Fibroblast of skin of back (primary cell): ENCODE data around the gene TMEM89. TPM values are rescaled to one million over a fixed set of nuclear protein-coding genes. Genes with fewer than 3 reads are reported as not detected.

ENCODE experiments used
- DNase-seq: peaks from one replicate; pipeline ENCODE4 v3.0.0-alpha.2; 2013
- polyA plus RNA-seq, 2 experiments: library from polyadenylated mRNA; unstranded; fragments of 120-200 nt; gene quantifications; one replicate each; pipeline ENCODE4 v1.2.1, GENCODE V29; 2013; ENCODE audit not compliant: insufficient read length in 2 of 2

The TMEM89 gene, protein sequence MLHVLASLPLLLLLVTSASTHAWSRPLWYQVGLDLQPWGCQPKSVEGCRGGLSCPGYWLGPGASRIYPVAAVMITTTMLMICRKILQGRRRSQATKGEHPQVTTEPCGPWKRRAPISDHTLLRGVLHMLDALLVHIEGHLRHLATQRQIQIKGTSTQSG
- not detected for polyA plus RNA-seq (2013, experiment 1 of 2; ENCODE audit: insufficient read length)
- not detected for polyA plus RNA-seq (2013, experiment 2 of 2; ENCODE audit: insufficient read length)

GRCh38 chr3:48621461-48621869 is at the start of gene TMEM89:
TSS of gene TMEM89 (minus strand) at chr3:48621769. CDS start at chr3:48621756, 13 bp downstream.
- DNase-seq, result no peak

DNA sequence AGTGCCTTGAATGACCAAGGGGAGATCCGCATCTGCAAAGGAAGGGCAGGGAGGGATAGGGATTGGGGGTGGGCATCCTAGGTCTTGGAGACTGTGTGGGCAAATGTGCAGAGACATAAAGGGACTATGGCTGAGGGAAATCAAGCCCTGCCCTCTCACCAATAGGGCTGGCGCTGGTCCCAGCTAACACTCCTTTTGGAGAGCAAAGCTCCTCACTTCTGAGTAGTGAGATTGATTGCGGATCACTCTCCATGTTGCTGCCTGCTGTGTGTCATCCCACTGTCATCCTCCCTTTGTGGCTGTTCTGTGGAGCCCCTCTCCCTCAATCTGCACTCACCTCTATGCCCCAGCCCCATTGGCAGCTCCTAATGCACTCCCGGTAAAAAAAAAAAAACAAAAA is 43.4 kb upstream of the TMEM89 start:
- no peak for DNase-seq

DNA sequence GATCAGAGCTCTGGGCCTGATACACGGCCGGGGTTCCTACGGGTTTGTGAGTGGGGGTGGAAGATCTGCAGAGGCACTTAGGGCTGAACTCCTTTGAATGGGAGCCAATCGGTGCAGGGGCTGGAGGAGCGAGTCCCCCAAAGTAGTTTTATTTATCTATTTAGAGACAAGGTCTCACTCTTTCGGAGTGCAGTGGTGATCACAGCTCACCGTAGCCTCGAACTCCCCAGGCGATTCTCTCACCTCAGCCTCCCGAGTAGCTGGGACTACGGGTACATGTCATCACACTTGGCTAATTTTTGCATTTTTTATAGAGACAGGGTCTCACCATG is 42.7 kb upstream of the TMEM89 start:
- DNase-seq, result no peak

DNA sequence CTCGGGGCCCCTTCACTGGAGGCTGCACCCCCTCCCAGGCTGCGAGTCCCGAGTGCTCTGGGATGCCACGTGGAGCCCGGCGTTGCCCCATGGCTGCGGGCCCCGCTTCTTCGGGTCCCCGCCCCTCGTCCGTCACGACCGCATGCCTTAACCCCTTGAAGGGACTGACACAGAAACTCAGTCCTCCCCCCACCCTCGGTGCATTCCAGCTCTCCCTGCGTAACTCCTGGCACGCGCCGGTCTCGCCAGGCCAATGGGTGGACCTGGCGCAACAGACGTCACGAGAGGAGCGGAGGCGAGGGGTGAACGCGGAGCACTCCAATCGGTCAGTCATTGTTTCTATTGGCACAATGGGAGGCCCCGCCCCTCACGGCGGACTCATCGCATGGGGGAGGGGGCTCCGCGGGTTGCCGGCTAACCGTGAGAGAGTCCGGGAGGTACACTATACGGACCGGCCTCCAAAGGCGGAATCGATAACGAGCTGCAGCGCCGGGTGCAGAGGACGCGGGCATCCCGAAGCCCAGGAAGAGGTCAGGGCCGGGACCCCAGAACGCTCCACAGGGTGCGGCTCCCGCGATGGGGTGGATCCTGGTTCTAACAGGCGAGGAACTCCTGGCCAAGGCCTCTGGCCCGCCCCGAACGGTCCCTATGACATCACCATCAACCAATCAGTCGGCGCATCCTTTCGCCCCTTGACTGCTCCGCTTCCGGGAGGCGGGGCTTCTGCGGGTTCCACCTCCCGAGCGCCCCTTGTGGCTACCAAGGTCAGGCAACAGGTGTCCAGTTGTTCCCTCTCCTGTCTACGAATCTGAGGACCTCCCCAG is 42.1 kb upstream of the TMEM89 start:
- DNase-seq, result peak; percentile 96

- DNase-seq, result peak; percentile 81
Measured at GRCh38 chr3:48662753-48663488, 41.4 kb upstream of the TMEM89 start, which contains the start of gene CELSR3. TSS of gene CELSR3 (minus strand) at chr3:48662886. CDS start at chr3:48662634, 252 bp downstream.

GRCh38 chr3:48662145-48662752 is 40.7 kb upstream of the TMEM89 start:
- no peak for DNase-seq

DNA sequence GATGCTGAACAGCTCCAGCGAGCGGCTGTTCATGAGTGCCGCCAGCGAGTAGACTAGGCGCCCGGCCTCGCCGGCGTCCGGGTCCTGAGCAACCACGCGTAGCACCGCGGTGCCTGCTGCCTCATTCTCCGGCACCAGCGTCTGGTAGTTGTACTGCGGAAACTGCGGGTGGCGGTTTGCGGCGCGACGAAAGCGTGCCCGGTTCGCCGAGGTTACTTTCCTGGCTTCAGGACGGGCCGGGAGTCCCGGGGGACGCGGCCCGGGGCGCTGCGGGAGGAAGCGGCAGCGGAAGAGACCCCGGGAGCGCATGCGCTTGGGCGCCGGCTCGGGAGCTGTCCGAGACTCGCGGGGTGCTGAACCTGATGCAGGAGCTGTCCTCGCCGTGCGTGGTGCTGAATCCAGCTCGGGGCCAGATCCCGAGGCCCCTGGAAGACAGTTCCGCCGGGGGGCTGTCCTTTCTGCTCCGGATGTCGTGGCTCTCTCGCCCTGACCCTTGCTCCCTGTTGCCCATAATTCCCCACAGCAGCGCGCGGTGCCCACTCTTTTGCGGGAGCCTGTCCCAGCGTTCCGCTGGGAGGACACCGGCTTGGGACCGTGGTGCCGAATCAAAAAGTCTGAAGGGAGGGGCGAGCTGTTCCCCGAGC is 40.1 kb upstream of the TMEM89 start:
- peak; percentile 43 for DNase-seq

DNA sequence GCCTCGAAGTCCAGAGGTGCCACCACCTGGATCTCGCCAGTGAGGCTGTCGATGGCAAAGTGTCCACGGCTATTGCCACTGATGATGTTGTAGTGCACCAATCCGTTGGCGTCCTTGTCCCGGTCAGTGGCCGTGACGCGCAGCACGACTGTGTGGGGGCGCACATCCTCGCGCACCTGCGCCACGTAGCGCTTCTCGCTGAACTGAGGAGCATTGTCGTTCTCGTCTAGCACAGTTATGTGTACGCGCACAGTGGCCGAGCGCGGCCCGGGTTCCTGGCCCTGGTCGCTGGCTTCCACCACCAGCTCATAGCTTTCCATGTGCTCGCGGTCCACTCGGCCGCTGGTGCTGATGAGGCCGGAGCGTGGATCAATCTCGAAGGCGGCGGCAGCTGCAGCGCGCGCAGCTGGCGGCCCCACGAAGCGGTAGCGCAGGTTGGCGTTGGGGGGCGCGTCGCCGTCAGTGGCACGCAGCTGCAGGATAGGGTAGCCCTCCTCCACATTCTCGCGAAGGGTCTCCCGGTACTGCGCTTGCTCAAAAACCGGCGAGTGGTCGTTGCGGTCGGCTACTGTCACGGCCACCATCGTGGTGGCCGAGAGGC is 39.3 kb upstream of the TMEM89 start:
- DNase-seq, result no peak

GRCh38 chr3:48656841-48657281 is 35.3 kb upstream of the TMEM89 start:
- no peak for DNase-seq

GRCh38 chr3:48656061-48656840 is 34.7 kb upstream of the TMEM89 start:
- DNase-seq, result peak; percentile 67

DNA sequence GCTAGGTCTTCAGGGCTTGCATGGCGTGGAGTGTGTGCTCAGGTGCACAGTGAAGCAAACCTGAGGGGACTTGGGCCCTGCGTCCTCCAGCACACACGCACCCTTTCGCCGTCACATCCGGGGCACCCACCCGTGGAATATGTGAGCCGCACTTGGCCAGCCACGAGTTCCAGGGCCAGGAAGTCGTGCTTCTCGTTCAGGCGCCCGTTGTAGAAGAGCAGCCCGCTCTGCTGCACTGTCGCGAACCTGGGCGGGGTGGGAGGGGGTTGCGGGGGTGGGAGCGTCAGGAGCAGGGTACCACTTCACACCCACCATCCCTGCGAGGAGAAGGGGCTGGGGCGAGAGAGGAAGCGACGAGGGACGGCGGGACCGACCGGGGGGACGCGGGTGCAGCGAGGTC is 34.0 kb upstream of the TMEM89 start:
- no peak for DNase-seq

- no peak for DNase-seq
Measured at GRCh38 chr3:48655063-48655462, 33.5 kb upstream of the TMEM89 start.

- DNase-seq, result no peak
Measured at GRCh38 chr3:48652923-48653715, 31.6 kb upstream of the TMEM89 start.

DNA sequence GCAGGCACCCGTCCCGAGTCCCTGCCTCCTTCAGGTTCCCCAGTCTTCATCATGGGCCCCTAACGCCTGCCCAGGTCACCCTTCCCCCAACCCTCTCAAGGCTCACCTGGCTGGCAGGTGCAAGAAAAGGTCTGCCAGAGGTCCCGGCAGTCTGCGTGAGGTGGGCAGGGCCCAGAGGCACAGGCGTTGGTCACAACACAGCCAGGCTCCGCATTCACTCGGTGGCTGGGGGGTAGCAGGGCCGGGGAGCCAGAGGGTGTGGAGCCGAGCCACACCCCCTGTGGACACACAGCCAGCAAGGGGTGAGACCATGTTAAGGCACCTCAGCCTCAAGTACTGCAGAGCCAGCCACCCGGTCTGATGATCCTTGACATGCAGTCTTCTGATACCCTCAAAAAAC is 30.2 kb upstream of the TMEM89 start:
- DNase-seq, result no peak

- DNase-seq, result no peak
Measured at GRCh38 chr3:48650723-48651122, 29.2 kb upstream of the TMEM89 start.

DNA sequence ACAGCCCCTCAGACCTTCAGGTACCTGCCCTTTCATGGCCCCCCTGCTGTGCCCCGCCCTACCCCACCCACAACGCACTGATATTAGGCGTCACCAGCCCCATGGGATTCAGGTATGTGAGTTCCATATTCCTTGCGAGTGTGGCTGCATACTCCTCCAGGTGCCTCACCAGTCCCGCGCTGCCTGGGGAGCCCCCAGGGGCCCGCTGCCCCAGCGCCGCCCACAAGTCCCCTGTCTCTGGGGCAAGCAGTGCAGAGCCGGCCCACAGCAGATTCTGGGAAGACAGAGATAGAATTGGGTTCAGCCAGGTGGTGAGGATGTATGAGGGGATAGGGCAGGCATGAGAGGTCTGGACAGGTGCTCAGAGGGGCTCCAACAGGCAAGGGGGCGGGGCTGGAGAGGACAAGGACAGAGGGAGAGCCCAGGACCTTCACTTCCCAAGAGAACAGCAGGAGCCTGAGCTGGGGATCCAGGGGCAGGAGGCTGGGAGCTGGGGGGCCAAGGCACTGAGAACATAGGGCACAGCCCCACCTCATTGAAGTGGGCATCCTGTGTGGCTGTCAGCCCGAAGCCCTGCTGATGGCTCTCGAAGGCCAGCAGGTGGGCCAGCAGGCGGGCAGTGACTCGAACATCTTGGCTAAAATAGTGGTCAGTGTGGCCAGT is 26.8 kb upstream of the TMEM89 start:
- no peak for DNase-seq

DNA sequence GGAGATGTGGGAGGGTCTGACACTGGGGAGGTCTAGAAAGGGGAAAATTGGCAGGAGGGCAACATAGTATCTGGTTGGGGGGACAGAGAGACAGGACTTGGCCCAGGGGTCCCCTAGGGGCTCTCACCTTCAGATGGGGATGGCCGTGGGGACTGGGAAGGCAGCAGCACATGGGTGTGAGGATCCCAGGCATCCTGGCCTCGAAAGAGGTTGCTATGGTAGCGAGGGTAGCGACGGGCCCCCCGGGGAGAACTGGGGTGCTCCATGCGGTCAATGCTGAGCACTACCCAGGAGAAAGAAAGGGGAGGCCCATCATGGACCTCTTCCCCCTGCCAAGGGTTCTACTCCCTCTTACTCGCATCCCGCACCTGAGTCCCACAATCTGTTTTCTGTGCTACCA is 26.1 kb upstream of the TMEM89 start:
- no peak for DNase-seq

DNA sequence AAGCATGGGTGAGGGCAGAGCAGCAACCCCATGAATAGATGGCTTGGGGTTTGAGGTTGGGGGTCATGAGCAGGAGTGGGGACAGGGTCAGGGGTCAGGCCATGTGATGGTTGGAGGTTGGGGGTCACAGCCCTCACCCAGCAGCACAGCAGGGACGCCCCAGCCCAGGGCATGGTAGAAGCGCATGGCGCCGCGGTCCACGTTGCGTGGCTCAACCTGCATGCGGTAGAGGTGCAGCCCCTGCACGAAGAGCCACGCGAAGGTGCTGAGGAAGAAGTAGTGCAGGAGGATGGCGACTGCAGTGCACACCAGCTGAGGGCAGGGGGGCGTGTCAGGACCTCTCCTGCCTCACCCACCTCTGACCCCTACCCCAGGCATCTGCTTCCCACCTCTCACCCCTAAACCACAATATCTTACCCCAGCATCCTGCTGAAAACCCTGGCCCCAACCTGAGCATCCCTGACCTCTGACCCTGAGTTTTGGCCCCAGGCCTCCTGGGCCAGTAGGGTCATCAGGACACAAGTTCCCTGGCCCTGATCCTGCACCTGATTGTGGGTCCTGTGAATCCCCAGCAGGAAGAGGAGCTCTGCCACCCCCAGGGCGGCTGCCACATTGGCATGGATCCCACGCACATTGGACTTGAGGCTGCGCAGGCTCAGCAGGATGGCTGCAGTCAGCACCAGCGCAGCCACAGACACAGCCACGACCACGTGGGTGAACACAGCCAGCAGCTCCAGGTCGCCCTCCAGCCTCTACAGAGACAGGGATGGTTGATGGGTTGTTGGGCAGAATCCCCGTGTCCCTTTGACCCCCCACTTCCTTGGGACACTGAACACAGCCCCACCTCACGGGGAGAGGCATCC is 23.6 kb upstream of the TMEM89 start:
- no peak for DNase-seq

GRCh38 chr3:48642605-48643004 is 21.0 kb upstream of the TMEM89 start:
- DNase-seq, result no peak
